Fibroblast of lung (primary cell): ENCODE results near the gene SUN5. TPM values are rescaled to one million over a fixed set of nuclear protein-coding genes. Genes with fewer than 3 reads are reported as not detected.
A peak's percentile ranks its signal among the peaks of the same experiment; 100 is the strongest.

ENCODE experiments used
- DNase-seq, 2 donors: peaks; one replicate each; pipeline versions ENCODE4 v3.0.0 to v3.0.0-alpha.2; 2010; ENCODE audit warnings: low read depth in 2 of 2
- H2AFZ ChIP-seq: 2 replicates; pipeline ENCODE4 v1.5.1; 2012; ENCODE audit warnings: low read length, control low read depth, inconsistent platforms
- H3K27ac ChIP-seq: 2 replicates; pipeline ENCODE4 v1.5.1; 2011; ENCODE audit warnings: low read length, control low read depth; ENCODE audit not compliant: insufficient read depth
- H3K27me3 ChIP-seq: 2 replicates; pipeline ENCODE4 v1.5.1; 2011; ENCODE audit warnings: mild to moderate bottlenecking, low read length; ENCODE audit not compliant: control insufficient read depth, insufficient read depth
- H3K36me3 ChIP-seq: 2 replicates; pipeline ENCODE4 v1.5.1; 2011; ENCODE audit warnings: low read length; ENCODE audit not compliant: control insufficient read depth, insufficient read depth
- H3K4me1 ChIP-seq: 2 replicates; pipeline ENCODE4 v1.5.1; 2011; ENCODE audit warnings: low read length; ENCODE audit not compliant: control insufficient read depth, insufficient read depth; ENCODE audit errors: extremely low read depth
- H3K4me2 ChIP-seq: 2 replicates; pipeline ENCODE4 v1.5.1; 2011; ENCODE audit warnings: low read length, control low read depth; ENCODE audit not compliant: insufficient read depth; ENCODE audit errors: extremely low read depth
- H3K4me3 ChIP-seq, 4 experiments: fragments of 200-600 bp in 1 of 4; sonication (generic) in 1 of 4; replicated peaks in 1 of 4; 2 replicates each; pipeline ENCODE4 v1.5.1; 2011 to 2016; ENCODE audit warnings: low read length in 4 of 4, low read depth in 3 of 4, mild to moderate bottlenecking in 3 of 4, control low read depth in 2 of 4, inconsistent platforms in 1 of 4, mixed read lengths in 1 of 4; ENCODE audit not compliant: insufficient read depth in 1 of 4; ENCODE audit errors: control extremely low read depth in 1 of 4
- H3K79me2 ChIP-seq: 2 replicates; pipeline ENCODE4 v1.5.1; 2012; ENCODE audit warnings: mild to moderate bottlenecking, low read length, inconsistent platforms; ENCODE audit not compliant: control insufficient read depth, insufficient read depth
- H3K9ac ChIP-seq: 2 replicates; pipeline ENCODE4 v1.5.1; 2011; ENCODE audit warnings: mild to moderate bottlenecking, low read length, control low read depth; ENCODE audit not compliant: insufficient read depth
- H3K9me3 ChIP-seq: 2 replicates; pipeline ENCODE4 v1.5.1; 2012; ENCODE audit warnings: low read depth, low read length; ENCODE audit not compliant: control insufficient read depth, insufficient read depth
- H4K20me1 ChIP-seq: 2 replicates; pipeline ENCODE4 v1.5.1; 2011; ENCODE audit warnings: low read length; ENCODE audit not compliant: control insufficient read depth, insufficient read depth; ENCODE audit errors: extremely low read depth
- CTCF ChIP-seq, 2 donors: IDR thresholded peaks in 1 of 2; conservative IDR thresholded peaks in 1 of 2; 1 replicate in 1 of 2; 2 replicates in 1 of 2; pipeline ENCODE4 v1.5.1; 2011 to 2012; ENCODE audit warnings: low read length in 2 of 2, control low read depth in 1 of 2, inconsistent platforms in 1 of 2, low read depth in 1 of 2, mild to moderate bottlenecking in 1 of 2
- EZH2 ChIP-seq: IDR thresholded peaks from 2 replicates; pipeline ENCODE4 v1.5.1; 2012; ENCODE audit warnings: low read length, control low read depth, mild to moderate bottlenecking; ENCODE audit errors: missing control alignments
- polyA plus RNA-seq, 2 donors: library from polyadenylated mRNA; depleted of rRNA in 1 of 2; stranded (reverse) in 1 of 2; unstranded in 1 of 2; fragments of >200 nt; gene quantifications; 2 replicates each; pipeline ENCODE4 v1.2.1, GENCODE V29; 2011 to 2012; ENCODE audit warnings: missing spikeins in 1 of 2
- total RNA-seq: library from RNA; depleted of rRNA; stranded (reverse); fragments of >200 nt; gene quantifications from 2 replicates; pipeline ENCODE4 v1.2.1, GENCODE V29; 2014

The SUN5 gene
- total and polyA plus RNA-seq, 2 donors (not counting 1 experiment from before 2014, with no cell fraction given) = not detected

- no peak overlapping the region for H3K9ac ChIP-seq
- H3K9me3 ChIP-seq = no peaks in the 10 kb centered on the region
- H3K4me1 ChIP-seq = no peaks in the 10 kb centered on the region
- H4K20me1 ChIP-seq = no peaks in the 10 kb centered on the region
- no peak overlapping the region for H3K27ac ChIP-seq
- DNase-seq = no peak
- H3K4me3 ChIP-seq = no peak overlapping the region
- no peaks in the 10 kb centered on the region for H3K36me3 ChIP-seq
- H3K27me3 ChIP-seq = no peaks in the 10 kb centered on the region
- TF ChIP-seq EZH2 (no peak), CTCF (conservative IDR thresholded peaks at IDR 0.05 in 1 of 2, IDR thresholded peaks at IDR 0.05 in 1 of 2; ENCODE audit: low read depth in 1 of 2, low read length in 2 of 2) (peak in 1 of 2 donors; percentile 3)
- H2AFZ ChIP-seq = no peak overlapping the region
- H3K4me2 ChIP-seq = no peak overlapping the region
- no peaks in the 10 kb centered on the region for H3K79me2 ChIP-seq
Observed at GRCh38 chr20:32995802-32996201, 8.4 kb downstream of the SUN5 start.

- no peak overlapping the region for H3K27ac ChIP-seq
- no peaks in the 10 kb centered on the region for H4K20me1 ChIP-seq
- no peaks in the 10 kb centered on the region for H3K4me1 ChIP-seq
- H3K79me2 ChIP-seq = no peaks in the 10 kb centered on the region
- H3K4me3 ChIP-seq = no peak overlapping the region
- no peaks in the 10 kb centered on the region for H3K36me3 ChIP-seq
- no peak overlapping the region for H3K4me2 ChIP-seq
- H2AFZ ChIP-seq = no peak overlapping the region
- no peak for DNase-seq
- no peak overlapping the region for H3K9ac ChIP-seq
- no peaks in the 10 kb centered on the region for H3K9me3 ChIP-seq
- TF ChIP-seq CTCF (conservative IDR thresholded peaks at IDR 0.05 in 1 of 2, IDR thresholded peaks at IDR 0.05 in 1 of 2; ENCODE audit: low read depth in 1 of 2, low read length in 2 of 2) (no peak), EZH2 (no peak)
- H3K27me3 ChIP-seq = no peaks in the 10 kb centered on the region
Observed at GRCh38 chr20:32993496-32994050, 10.7 kb downstream of the SUN5 start.

GRCh38 chr20:32991792-32992641, 12.2 kb downstream of the SUN5 start:
- Histone ChIP-seq H2AFZ (no peak overlapping the region), H3K27ac (no peak overlapping the region), H3K36me3 (no peaks in the 10 kb centered on the region), H3K27me3 (no peaks in the 10 kb centered on the region), H3K4me3 (no peak overlapping the region), H3K4me1 (no peaks in the 10 kb centered on the region), H3K4me2 (no peak overlapping the region), H3K79me2 (no peaks in the 10 kb centered on the region), H3K9me3 (no peaks in the 10 kb centered on the region), H4K20me1 (no peaks in the 10 kb centered on the region), H3K9ac (no peak overlapping the region)
- DNase-seq = no peak
- TF ChIP-seq EZH2 = no peak
- TF ChIP-seq CTCF (conservative IDR thresholded peaks at IDR 0.05 in 1 of 2, IDR thresholded peaks at IDR 0.05 in 1 of 2; ENCODE audit: low read depth in 1 of 2, low read length in 2 of 2) = no peak
